Measurements from ENCODE around the gene GPR21. TPM values are rescaled to one million over a fixed set of nuclear protein-coding genes. Genes with fewer than 3 reads are reported as not detected.

Gene GPR21
- total RNA-seq, 1 donor from 2014 or later: 0.59 TPM

DNA sequence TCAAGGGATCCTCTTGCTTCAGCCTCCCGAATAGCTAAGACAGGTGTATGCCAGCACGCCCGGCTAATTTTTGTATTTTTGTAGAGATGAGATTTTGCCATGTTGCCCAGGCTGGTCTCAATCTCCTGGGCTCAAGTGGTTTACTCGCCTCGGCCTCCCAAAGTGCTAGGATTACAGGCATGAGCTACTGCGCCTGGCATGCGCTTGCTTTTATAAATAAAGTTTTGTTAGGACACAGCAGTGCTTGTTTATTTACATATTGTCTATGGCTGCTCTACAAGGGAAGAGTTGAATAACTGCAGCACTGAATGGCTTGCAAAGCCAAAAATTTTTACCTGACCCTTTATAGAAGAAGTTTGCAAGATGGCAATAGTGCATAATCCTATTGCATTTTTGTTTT is 27.7 kb downstream of the GPR21 start:
- Mint-ChIP-seq H3K36me3 (ENCODE audit: low read depth) (peaks cover 12% of the 10 kb centered on the region), H3K4me1 (ENCODE audit: low read depth) (peaks cover 4% of the 10 kb centered on the region), H3K4me3 (ENCODE audit: low read depth) (no peak overlapping the region), H3K27me3 (ENCODE audit: low read depth) (no peaks in the 10 kb centered on the region), H3K9me3 (no peaks in the 10 kb centered on the region), H3K27ac (no peak overlapping the region)
- no peak for DNase-seq (ENCODE audit: low spot score)
- intact Hi-C loops (cut with micrococcal nuclease): no loop called here

DNA sequence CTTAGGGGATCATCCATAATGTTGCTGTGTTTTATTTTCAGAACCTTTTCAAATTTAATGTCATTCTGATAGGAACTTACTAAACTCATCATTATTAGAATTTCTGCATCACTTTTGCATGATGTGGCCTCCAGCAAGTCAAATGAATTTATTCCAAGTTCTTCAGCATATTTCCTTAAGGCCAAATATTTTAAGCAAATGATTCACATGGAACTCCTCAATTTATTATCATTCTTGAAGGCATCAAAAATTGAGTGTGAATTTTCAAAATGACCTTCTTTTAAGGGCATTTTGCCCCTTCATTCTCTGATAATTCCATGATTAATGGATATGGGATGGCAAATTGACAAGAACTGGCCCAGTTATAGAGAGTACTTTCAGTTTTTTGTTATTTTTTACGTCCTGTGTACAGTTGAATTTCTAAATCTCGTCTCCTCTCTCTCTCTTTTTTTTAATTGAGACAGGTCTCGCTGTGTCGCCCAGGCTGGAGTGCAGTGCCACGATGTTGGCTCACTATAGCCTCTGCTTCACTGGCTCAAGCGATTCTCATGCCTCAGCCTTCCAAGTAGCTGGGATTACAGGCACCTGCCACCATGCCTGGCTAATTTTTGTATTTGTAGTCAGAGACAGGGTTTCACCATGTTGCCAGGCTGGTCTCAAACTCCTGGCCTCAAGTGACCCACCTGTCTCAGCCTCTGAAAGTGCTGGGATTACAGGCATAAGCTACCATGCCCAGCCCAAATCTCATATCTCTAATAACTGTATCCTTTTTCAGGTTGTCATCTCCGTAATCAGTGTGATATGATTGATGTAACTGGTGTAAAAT is 29.1 kb downstream of the GPR21 start:
- H3K36me3 Mint-ChIP-seq (ENCODE audit: low read depth): peaks cover 23% of the 10 kb centered on the region
- no peak overlapping the region for H3K27ac Mint-ChIP-seq
- no peak overlapping the region for H3K4me3 Mint-ChIP-seq (ENCODE audit: low read depth)
- no peaks in the 10 kb centered on the region for H3K27me3 Mint-ChIP-seq (ENCODE audit: low read depth)
- H3K4me1 Mint-ChIP-seq (ENCODE audit: low read depth): peaks cover 4% of the 10 kb centered on the region
- no peaks in the 10 kb centered on the region for H3K9me3 Mint-ChIP-seq
- intact Hi-C loops (cut with micrococcal nuclease): no loop called here
- no peak for DNase-seq (ENCODE audit: low spot score)

DNA sequence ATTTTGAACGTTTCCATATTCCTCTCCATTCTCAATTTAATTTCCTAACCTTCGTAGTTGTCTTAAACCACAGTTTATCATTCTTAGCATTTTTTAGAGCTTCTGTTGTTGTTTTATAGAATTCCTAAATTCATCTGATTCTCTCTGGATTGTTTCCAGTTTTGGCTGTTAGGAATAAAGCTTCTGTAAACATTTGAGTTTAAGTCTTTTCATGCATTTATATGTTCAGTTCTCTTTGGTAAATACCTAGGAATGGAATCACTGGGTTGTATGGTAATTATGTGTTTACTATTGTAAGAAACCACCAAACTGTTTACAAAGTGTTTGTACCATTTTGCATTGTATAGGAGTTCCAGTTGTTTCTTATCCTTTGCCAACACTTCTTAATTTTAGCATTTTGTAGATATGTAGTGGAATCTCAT is 29.7 kb downstream of the GPR21 start:
- DNase-seq (ENCODE audit: low spot score): no peak
- H3K9me3 Mint-ChIP-seq: no peaks in the 10 kb centered on the region
- peaks cover 25% of the 10 kb centered on the region for H3K36me3 Mint-ChIP-seq (ENCODE audit: low read depth)
- peaks cover 4% of the 10 kb centered on the region for H3K4me1 Mint-ChIP-seq (ENCODE audit: low read depth)
- intact Hi-C loops (cut with micrococcal nuclease): no loop called here
- H3K27me3 Mint-ChIP-seq (ENCODE audit: low read depth): no peaks in the 10 kb centered on the region
- H3K4me3 Mint-ChIP-seq (ENCODE audit: low read depth): no peak overlapping the region
- no peak overlapping the region for H3K27ac Mint-ChIP-seq

DNA sequence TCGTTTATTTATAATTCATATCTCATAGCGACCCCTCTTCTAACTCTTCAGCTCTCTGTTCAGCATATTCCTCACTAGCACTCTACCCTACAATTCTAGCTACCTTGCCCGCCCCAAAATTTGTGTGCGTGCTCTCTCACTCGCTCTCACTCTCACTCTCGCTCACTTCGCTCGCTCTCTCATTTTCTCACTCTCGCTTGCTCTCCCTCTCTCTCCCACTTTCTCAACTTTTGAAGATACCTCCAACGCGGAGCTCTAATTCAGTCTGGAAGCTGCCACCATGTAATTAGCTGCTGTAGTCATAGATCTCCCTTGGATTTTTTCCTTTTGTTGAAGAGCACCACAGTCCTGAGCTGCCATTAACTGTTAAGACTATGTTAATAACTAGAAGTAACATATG is 30.4 kb downstream of the GPR21 start:
- no peak overlapping the region for H3K4me3 Mint-ChIP-seq (ENCODE audit: low read depth)
- DNase-seq (ENCODE audit: low spot score): no peak
- H3K4me1 Mint-ChIP-seq (ENCODE audit: low read depth): peaks cover 5% of the 10 kb centered on the region
- H3K27me3 Mint-ChIP-seq (ENCODE audit: low read depth): no peaks in the 10 kb centered on the region
- intact Hi-C loops (cut with micrococcal nuclease): no loop called here
- H3K36me3 Mint-ChIP-seq (ENCODE audit: low read depth): peaks cover 25% of the 10 kb centered on the region
- H3K27ac Mint-ChIP-seq: no peak overlapping the region
- H3K9me3 Mint-ChIP-seq: no peaks in the 10 kb centered on the region

DNA sequence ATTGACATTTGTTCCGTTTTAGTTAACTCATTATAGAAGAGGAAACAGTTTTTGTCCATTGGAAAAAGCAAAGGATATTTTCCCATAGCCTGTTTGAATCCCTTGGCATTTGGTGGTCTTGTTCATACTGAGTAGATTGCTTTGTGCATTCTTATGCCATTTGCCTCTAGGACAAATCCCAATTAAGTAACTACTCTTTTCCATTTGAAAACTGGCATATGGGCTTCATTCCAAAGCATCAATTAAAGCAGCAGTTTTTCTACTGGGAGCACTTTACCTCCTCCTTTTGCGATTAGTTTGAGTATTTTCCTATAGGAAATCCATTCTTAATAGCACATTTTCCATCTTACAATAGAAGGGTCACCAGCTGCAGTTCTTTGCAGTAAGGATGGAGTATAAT is 31.2 kb downstream of the GPR21 start:
- Mint-ChIP-seq H3K4me3 (ENCODE audit: low read depth) (no peak overlapping the region), H3K4me1 (ENCODE audit: low read depth) (peaks cover 4% of the 10 kb centered on the region), H3K27me3 (ENCODE audit: low read depth) (no peaks in the 10 kb centered on the region), H3K9me3 (no peaks in the 10 kb centered on the region), H3K27ac (no peak overlapping the region), H3K36me3 (ENCODE audit: low read depth) (peaks cover 25% of the 10 kb centered on the region)
- DNase-seq (ENCODE audit: low spot score): no peak
- intact Hi-C loops (cut with micrococcal nuclease): no loop called here

DNA sequence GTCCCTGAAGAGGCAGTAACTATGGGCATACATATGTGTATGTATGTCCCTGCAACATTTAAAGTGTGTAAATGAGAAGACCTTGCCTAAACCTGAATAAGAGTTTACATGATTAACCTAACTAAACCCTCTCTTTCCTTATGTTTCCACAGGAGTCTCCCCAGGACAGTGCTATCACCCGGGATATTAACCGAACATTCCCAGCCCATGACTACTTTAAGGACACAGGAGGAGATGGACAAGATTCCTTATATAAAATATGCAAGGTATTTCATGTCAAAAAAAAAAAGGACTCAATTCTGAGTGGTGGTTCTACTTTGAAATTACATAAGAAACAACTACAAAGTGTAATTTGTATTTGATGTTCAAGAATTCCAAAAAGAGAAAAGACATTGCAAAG is 31.7 kb downstream of the GPR21 start:
- intact Hi-C loops (cut with micrococcal nuclease): no loop called here
- H3K36me3 Mint-ChIP-seq (ENCODE audit: low read depth): peaks cover 25% of the 10 kb centered on the region
- H3K4me1 Mint-ChIP-seq (ENCODE audit: low read depth): peaks cover 2% of the 10 kb centered on the region
- no peak overlapping the region for H3K4me3 Mint-ChIP-seq (ENCODE audit: low read depth)
- H3K27ac Mint-ChIP-seq: no peak overlapping the region
- no peaks in the 10 kb centered on the region for H3K9me3 Mint-ChIP-seq
- no peaks in the 10 kb centered on the region for H3K27me3 Mint-ChIP-seq (ENCODE audit: low read depth)
- DNase-seq (ENCODE audit: low spot score): no peak

DNA sequence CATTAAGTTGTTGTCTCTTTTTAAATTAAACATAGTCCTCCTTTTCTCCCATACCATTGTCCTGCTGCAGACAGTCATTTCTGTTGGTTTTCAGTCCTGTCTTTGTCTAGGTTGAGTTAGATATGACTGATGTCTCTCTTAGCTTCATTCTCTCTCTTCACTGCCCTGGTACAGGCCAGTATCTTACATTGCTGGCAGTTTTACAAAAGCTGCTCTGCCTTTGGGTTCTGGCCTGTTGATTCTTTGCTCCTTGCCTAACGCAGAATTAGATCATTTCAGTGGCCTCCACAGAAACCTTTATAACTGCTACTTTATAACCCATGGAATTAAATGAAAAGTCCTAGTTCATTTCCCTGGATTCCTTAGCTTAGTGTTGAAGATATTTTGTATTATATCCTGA is 33.7 kb downstream of the GPR21 start:
- Mint-ChIP-seq H3K27ac (no peak overlapping the region), H3K27me3 (ENCODE audit: low read depth) (no peaks in the 10 kb centered on the region), H3K36me3 (ENCODE audit: low read depth) (peaks cover 37% of the 10 kb centered on the region), H3K4me3 (ENCODE audit: low read depth) (no peak overlapping the region), H3K4me1 (ENCODE audit: low read depth) (peaks cover 5% of the 10 kb centered on the region), H3K9me3 (no peaks in the 10 kb centered on the region)
- DNase-seq (ENCODE audit: low spot score): no peak
- intact Hi-C loops (cut with micrococcal nuclease): no loop called here

DNA sequence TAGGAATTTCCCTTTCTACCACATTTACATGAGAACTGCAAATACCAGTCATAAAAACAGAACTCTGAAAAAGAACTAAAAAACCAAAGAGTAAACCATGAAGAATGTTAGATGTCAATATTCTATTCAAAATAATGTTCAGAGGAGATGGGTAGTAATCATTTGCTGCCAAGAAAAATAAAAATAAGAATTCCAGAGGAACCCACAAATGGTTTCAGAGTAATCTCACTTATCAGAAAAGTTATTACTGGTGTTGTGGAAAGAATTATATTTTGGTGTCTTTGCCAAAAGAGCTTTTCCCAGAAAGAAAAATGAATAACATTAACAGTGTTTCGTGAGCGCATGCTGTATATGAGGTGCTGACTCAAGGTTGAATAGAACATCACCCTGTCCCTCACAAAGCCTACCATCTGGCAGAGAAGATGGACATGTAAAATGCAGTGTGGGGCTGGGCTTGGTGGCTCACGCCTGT is 35.6 kb downstream of the GPR21 start:
- Mint-ChIP-seq H3K9me3 (no peaks in the 10 kb centered on the region), H3K36me3 (ENCODE audit: low read depth) (peaks cover 47% of the 10 kb centered on the region), H3K4me1 (ENCODE audit: low read depth) (peaks cover 6% of the 10 kb centered on the region), H3K27ac (no peak overlapping the region), H3K4me3 (ENCODE audit: low read depth) (no peak overlapping the region), H3K27me3 (ENCODE audit: low read depth) (no peaks in the 10 kb centered on the region)
- DNase-seq (ENCODE audit: low spot score): no peak
- intact Hi-C loops (cut with micrococcal nuclease): no loop called here

DNA sequence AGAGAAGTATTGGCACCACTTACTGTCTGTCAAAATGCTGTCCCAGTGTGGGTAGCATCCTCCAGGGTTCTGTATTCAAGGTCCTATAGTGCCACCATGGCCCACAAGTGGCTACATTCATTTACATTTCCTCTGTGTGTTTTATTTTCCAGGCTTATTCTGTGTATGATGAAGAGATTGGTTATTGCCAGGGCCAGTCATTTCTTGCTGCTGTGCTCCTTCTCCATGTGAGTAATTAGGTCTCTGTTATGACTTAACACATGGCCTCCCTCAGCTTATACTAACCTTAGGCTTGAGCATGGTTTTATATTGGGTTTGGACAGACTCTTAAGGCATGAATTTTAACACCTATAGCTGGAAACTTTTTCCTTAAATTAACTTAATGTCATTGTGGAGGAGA is 36.7 kb downstream of the GPR21 start:
- Mint-ChIP-seq H3K4me3 (ENCODE audit: low read depth) (no peak overlapping the region), H3K27ac (no peak overlapping the region), H3K9me3 (no peaks in the 10 kb centered on the region), H3K4me1 (ENCODE audit: low read depth) (peaks cover 6% of the 10 kb centered on the region), H3K27me3 (ENCODE audit: low read depth) (no peaks in the 10 kb centered on the region), H3K36me3 (ENCODE audit: low read depth) (peaks cover 48% of the 10 kb centered on the region)
- intact Hi-C loops (cut with micrococcal nuclease): no loop called here
- no peak for DNase-seq (ENCODE audit: low spot score)

DNA sequence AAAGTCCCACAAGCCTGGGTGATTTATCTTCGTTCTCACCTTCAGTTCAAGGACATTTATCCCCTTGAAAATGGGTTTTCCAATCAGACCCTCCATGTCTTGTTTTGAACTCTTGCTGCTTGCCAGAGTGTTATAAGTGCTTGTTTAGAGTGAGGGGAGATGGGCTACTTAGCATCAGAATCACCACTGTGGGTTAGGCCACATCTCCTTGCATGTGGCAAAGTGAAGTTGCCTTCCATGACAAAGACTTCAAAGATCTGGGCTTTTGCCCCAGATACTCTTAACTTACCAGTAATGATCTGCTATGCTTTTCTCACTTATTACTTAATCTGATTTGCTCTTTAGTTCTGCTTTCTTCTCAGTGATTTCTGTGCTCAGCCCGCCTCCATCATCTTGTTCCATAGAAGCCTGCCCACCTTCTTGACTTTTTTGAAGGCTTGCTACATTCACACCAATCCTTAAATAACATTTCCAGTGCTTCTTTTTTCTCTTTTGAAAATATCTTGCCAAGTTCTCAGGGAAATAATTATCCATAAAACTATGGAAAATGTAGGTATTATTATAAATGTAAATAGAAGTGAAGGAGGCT is 39.0 kb downstream of the GPR21 start:
- intact Hi-C loops (cut with micrococcal nuclease): no loop called here
- DNase-seq (ENCODE audit: low spot score): no peak
- Mint-ChIP-seq H3K36me3 (ENCODE audit: low read depth) (peaks cover 27% of the 10 kb centered on the region), H3K27me3 (ENCODE audit: low read depth) (no peaks in the 10 kb centered on the region), H3K9me3 (no peaks in the 10 kb centered on the region), H3K4me1 (ENCODE audit: low read depth) (peaks cover 6% of the 10 kb centered on the region), H3K4me3 (ENCODE audit: low read depth) (no peak overlapping the region), H3K27ac (no peak overlapping the region)

DNA sequence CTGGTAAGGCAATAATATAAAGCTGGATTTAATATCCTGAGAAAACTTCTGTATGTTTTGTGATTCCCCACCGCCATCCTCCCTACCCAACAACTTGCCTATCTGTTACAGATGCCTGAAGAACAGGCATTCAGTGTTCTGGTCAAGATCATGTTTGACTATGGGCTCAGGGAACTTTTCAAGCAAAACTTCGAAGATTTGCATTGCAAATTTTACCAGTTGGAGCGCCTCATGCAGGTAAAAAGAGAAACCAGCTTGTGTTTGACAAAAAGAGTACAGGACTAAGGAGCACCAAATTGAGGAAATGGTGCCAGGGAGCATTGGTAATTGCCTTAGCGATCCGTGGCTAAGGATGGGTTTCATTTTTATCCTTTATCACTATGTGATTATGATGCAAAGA is 40.0 kb downstream of the GPR21 start:
- peaks cover 6% of the 10 kb centered on the region for H3K4me1 Mint-ChIP-seq (ENCODE audit: low read depth)
- intact Hi-C loops (cut with micrococcal nuclease): no loop called here
- peaks cover 26% of the 10 kb centered on the region for H3K36me3 Mint-ChIP-seq (ENCODE audit: low read depth)
- H3K4me3 Mint-ChIP-seq (ENCODE audit: low read depth): no peak overlapping the region
- no peak overlapping the region for H3K27ac Mint-ChIP-seq
- H3K27me3 Mint-ChIP-seq (ENCODE audit: low read depth): no peaks in the 10 kb centered on the region
- DNase-seq (ENCODE audit: low spot score): no peak
- no peaks in the 10 kb centered on the region for H3K9me3 Mint-ChIP-seq

DNA sequence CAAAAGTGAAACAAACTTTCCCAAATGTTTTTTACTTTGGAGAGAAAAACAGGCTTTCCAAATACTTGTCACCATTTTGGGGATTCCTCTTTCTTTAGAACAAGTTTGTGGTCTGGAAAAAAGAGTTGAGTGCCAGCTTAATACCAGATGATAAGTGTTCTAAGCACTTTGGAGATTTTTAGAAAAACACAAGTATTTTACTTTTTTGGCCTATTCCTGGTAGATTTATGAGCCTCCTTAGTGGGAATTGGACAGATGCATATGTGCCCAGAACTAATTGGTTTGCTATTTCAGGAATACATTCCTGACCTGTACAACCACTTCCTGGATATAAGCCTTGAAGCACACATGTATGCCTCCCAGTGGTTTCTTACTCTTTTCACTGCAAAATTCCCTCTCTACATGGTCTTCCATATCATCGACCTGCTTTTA is 40.5 kb downstream of the GPR21 start:
- DNase-seq (ENCODE audit: low spot score): no peak
- Mint-ChIP-seq H3K4me3 (ENCODE audit: low read depth) (no peak overlapping the region), H3K4me1 (ENCODE audit: low read depth) (peaks cover 4% of the 10 kb centered on the region), H3K36me3 (ENCODE audit: low read depth) (peaks cover 30% of the 10 kb centered on the region), H3K9me3 (no peaks in the 10 kb centered on the region), H3K27me3 (ENCODE audit: low read depth) (no peaks in the 10 kb centered on the region), H3K27ac (no peak overlapping the region)
- intact Hi-C loops (cut with micrococcal nuclease): no loop called here

DNA sequence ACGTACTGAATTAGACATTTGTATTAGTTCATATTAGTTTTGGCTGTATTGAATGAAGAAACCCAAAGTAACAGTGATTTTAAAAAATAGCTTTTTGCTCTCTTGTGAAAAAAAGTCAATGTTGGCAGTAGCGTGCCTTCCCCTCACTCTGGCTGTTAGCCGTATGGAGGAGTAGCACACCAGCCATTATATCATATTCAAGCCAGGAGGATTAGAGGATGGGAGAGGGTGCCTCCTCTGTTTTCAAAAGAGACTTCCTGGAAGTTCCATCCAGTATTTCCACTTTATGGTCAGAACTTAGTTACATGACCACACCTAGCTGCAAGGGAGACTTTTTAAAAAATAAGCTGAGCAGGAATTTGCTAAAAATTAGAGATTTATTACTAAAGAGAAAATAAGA is 41.2 kb downstream of the GPR21 start:
- peaks cover 4% of the 10 kb centered on the region for H3K4me1 Mint-ChIP-seq (ENCODE audit: low read depth)
- no peak overlapping the region for H3K27ac Mint-ChIP-seq
- no peaks in the 10 kb centered on the region for H3K9me3 Mint-ChIP-seq
- no peaks in the 10 kb centered on the region for H3K27me3 Mint-ChIP-seq (ENCODE audit: low read depth)
- DNase-seq (ENCODE audit: low spot score): no peak
- H3K4me3 Mint-ChIP-seq (ENCODE audit: low read depth): no peak overlapping the region
- intact Hi-C loops (cut with micrococcal nuclease): no loop called here
- H3K36me3 Mint-ChIP-seq (ENCODE audit: low read depth): peaks cover 33% of the 10 kb centered on the region
